GM12873 (cell line): ENCODE results near the gene ITPRIPL1.

Source experiments
- TF ChIP-seq, protein P1 (sequence below): IDR thresholded peaks from 2 replicates; pipeline ENCODE4 v1.5.1; 2012; ENCODE audit warnings: low read depth, mild to moderate bottlenecking, moderate library complexity, low read length, control low read depth; ENCODE audit not compliant: insufficient read depth; ENCODE audit errors: missing control alignments

Gene ITPRIPL1

GRCh38 chr2:96317584-96317997 is 7.5 kb upstream of the ITPRIPL1 start:
- TF ChIP-seq, protein P1, sequence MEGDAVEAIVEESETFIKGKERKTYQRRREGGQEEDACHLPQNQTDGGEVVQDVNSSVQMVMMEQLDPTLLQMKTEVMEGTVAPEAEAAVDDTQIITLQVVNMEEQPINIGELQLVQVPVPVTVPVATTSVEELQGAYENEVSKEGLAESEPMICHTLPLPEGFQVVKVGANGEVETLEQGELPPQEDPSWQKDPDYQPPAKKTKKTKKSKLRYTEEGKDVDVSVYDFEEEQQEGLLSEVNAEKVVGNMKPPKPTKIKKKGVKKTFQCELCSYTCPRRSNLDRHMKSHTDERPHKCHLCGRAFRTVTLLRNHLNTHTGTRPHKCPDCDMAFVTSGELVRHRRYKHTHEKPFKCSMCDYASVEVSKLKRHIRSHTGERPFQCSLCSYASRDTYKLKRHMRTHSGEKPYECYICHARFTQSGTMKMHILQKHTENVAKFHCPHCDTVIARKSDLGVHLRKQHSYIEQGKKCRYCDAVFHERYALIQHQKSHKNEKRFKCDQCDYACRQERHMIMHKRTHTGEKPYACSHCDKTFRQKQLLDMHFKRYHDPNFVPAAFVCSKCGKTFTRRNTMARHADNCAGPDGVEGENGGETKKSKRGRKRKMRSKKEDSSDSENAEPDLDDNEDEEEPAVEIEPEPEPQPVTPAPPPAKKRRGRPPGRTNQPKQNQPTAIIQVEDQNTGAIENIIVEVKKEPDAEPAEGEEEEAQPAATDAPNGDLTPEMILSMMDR: no peak

DNA sequence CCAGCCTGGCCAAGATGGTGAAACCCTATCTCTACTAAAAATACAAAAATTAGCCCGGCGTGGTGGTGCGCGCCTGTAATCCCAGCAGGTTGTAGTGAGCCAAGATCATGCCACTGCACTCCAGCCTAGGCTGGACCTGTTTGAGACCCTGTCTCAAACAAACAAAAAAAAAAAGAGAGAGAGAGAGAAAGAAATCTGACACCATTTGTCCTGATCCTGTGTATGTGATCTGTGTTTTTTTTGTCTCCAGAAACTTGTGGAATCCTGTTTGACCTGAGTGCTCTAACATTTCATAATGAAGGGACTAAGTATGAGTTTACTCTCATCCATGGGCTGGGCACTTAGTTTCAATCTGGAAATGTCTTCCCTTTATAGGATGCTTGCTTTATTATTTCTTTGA is 6.4 kb upstream of the ITPRIPL1 start:
- TF ChIP-seq, protein P1: no peak

GRCh38 chr2:96319396-96319795 is 5.7 kb upstream of the ITPRIPL1 start:
- TF ChIP-seq, protein P1: no peak

DNA sequence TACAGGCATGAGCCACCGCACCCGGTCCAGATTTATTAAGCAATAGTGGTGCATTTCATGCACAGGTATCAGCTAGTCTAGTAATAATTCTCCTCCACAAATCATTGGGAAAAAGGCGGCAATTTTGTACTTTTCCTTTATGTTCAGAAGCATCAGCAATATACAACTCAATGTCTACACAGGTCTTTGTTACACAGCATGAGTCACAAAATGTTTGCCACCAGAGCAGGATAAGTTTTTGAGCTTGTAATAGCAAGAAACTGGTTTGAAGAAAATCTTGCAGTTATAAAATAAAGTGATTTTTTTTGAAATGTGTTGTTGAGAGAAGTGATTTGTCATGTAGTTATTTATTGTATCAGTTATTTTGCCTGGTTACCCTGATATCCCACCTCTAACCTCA is 4.8 kb upstream of the ITPRIPL1 start:
- TF ChIP-seq, protein P1: no peak

DNA sequence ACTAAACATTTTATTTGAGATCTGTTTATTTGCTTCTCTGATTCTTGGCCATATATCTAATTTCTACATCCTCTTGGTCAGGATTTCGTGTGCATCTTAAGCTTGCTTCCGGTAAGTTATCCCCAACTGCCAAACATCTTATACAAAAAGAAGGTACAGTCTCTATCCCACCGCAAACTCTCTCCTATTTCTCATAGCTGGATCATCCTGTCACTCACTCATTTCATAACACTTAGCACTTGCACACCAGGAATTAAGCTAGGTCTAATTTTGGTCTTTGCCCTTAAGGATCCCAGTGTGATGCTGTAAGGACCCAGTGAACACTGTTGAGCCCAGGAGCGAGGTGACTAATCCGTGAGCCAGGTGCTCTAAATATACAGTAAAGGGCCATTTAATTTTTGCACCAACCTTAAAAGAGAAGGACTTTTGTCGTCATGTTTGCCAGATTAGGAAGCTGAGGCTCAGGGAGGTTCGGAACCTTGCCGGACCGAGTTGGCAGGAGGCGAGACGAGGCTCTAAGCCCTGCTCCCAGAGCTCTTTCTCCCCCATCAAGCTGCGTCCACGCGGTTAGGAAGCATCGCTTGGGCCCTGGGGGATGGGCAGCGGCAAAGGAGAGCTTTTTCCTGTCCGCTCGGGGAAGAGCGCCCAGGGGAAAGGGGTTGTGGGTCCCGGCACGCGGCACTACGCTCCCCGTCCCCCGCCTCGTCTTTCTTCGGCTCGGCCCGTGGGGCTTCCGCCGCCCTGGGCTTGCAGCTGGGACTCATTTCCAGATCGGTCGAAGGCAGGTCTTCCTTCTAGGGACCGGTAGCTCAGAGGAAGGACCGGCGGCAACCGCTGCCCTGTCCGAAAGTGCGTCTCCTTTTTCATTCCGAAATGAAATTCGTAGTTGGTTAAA is 4.1 kb upstream of the ITPRIPL1 start:
- TF ChIP-seq, protein P1: no peak

DNA sequence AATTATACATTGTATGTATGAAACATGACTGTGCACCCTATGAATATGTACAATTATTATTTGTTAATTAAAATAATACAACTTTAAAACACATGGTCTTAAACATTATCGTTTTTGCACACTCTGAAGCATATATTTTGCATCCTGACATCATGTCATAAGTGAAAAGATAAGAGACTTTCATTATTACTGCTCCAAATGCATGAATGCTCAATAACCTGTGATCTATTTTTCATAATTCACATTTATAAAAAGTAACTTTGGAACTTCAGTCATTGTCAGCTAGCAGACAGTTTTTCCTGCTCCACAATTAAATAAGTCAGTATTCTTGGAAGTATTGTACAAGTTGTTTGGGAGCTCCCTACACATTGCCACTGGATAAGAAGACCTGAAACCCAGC is 1.3 kb upstream of the ITPRIPL1 start:
- TF ChIP-seq, protein P1: no peak

GRCh38 chr2:96324721-96325040 is 436 bp upstream of the ITPRIPL1 start:
- TF ChIP-seq, protein P1: no peak
